ENCODE results near the gene MEX3D. TPM values are rescaled to one million over a fixed set of nuclear protein-coding genes. Genes with fewer than 3 reads are reported as not detected.
A peak's percentile ranks its signal among the peaks of the same experiment; 100 is the strongest.
"Not testable (repeated sequence)": the region's sequence is repeated elsewhere in the genome, so short reads cannot be mapped to it uniquely, and the experiment has no call there.

The MEX3D gene
- total RNA-seq, 4 donors from 2014 or later: 21.6 to 64.4 (median 47.5) TPM

DNA sequence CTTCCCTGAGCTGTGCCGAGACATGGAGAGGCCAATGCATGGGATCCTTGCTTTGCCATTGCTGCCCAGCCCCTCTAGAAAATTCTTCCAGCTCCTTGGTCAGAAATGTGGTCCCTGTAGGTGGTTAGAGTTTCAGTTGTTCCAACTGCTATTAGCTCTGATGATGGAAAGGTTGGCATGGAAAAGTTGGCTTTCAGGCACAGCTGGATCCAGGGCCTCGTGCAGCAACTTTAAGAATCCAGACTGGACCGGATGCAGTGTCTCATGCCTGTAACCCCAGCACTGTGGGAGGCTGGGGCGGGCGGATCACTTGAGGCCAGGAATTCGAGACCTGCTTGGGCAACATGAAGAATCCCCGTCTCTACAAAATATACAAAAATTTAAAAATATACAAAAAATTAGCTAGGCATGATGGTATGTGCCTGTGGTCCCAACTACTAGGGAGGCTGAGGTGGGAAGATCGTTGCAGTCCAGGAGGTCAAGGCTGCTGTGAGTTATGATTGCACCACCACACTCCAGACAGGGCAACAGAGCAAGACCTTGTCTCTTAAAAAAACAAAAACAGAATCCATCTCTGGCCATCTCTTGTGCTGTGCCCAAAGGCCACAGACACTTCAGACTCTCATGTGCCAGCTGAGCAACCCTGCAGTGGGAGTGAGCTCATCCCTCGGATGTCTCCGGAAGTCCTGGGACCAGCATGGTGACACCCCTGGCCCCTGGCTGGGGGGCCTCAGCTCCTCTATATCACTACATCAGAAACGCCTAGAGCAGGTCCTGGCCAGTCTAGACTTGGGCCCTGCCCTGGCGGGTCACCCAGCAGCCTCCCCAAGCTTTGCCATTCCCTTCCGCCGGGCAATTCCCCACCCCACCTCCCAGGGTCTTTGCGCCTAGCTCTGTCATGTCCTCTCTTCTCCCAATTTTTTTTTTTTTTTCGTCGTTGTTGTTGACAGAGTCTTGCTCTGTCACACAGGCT lies 16.8 kb downstream of the MEX3D start:
- DNase-seq (ENCODE audit: extremely low spot score): no peak
- intact Hi-C loops (cut with DNase I): no loop called here
- TF ChIP-seq POLR2A (IDR thresholded peaks at IDR 0.05; ENCODE audit: low read depth): no peak
- H3K4me3 ChIP-seq: no peak overlapping the region
- H3K27ac ChIP-seq (replicated peaks in 1 of 4): no peak overlapping the region
- H3K9me3 ChIP-seq: no peaks in the 10 kb centered on the region
- H3K27me3 ChIP-seq: peaks cover 0 to 8% (median under 1%) of the 10 kb centered on the region in 4 donors
- H3K4me1 ChIP-seq: peaks cover 0 to 4% (median 1%) of the 10 kb centered on the region in 4 donors
- H3K36me3 ChIP-seq: peaks cover 4 to 16% (median 10%) of the 10 kb centered on the region in 4 donors
- WGBS: 84% methylated on average over 17 of the region's 17 CpGs

DNA sequence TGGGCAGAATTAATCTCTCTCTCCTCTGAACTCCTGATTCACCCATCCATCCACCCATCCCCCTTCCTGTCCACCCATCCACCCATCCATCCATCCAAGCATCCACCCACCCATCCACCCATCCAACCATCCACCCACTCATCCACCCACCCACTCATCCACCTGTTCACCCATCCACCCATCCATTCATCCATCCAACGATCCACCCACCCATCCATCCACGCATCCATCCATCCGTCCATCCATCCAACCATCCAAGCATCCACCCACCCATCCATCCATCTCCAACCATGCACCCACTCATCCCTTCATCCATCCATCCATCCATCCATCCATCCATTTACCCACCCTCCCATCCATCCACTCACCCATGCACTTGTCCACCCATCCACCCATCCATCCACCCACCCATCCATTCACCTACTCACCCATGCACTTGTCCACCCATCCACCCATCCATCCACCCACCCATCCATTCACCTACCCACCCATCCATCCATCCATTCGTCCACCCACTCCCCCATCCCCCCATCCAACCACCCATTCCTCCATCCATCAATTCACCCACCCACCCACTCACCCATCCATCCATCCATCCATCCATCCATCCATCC lies 18.7 kb downstream of the MEX3D start:
- intact Hi-C loops (cut with DNase I): no loop called here

DNA sequence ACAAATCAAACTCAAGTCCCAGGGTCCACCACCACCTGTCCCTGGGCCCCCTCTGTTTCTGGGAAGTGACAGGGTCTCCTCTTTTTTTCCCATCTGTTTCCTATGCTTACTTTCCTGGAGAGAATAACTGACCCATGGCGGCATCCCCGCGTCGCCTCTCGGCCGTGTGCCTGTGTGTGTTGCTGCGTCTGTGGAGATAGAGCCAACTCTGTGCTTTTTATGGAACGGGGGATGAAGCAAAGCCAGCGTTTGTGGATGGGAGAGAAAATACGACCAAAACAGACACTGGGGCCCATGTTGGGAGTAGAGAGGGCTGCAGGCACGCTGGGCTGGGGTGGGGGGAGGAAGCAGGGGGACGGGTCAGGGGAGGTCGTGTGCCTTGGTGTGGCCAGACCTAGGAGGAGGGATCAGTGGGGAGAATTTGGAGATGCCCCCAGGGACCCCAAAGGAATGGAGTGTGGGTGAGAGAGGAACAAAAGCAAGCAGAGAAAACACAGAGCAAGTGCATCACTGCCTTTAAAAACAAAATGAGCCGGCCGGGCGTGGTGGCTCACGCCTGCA lies 27.7 kb downstream of the MEX3D start:
- Histone ChIP-seq H3K27me3 (peaks cover 0 to 16% (median under 1%) of the 10 kb centered on the region in 4 donors), H3K4me1 (peaks cover 8 to 21% (median 18%) of the 10 kb centered on the region in 4 donors), H3K36me3 (no peaks in the 10 kb centered on the region), H3K27ac (replicated peaks in 1 of 4) (peak overlapping the region in 2 of 4 donors; percentile 51 to 53), H3K4me3 (peak overlapping the region in 1 of 4 donors; percentile 14), H3K9me3 (no peaks in the 10 kb centered on the region)
- no peak for DNase-seq (ENCODE audit: extremely low spot score)
- 24% methylated on average over 17 of the region's 17 CpGs for WGBS
- intact Hi-C loops (cut with DNase I): no loop called here
- TF ChIP-seq POLR2A (IDR thresholded peaks at IDR 0.05; ENCODE audit: low read depth) (no peak), POLR2AphosphoS5 (IDR thresholded peaks at IDR 0.05) (no peak), EP300 (IDR thresholded peaks at IDR 0.05) (no peak)
- TF ChIP-seq, protein P1, sequence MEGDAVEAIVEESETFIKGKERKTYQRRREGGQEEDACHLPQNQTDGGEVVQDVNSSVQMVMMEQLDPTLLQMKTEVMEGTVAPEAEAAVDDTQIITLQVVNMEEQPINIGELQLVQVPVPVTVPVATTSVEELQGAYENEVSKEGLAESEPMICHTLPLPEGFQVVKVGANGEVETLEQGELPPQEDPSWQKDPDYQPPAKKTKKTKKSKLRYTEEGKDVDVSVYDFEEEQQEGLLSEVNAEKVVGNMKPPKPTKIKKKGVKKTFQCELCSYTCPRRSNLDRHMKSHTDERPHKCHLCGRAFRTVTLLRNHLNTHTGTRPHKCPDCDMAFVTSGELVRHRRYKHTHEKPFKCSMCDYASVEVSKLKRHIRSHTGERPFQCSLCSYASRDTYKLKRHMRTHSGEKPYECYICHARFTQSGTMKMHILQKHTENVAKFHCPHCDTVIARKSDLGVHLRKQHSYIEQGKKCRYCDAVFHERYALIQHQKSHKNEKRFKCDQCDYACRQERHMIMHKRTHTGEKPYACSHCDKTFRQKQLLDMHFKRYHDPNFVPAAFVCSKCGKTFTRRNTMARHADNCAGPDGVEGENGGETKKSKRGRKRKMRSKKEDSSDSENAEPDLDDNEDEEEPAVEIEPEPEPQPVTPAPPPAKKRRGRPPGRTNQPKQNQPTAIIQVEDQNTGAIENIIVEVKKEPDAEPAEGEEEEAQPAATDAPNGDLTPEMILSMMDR (IDR thresholded peaks at IDR 0.05): no peak

More for the DNA sequence above, 18.7 kb downstream of the MEX3D start:
- H3K36me3 ChIP-seq: no peaks in the 10 kb centered on the region
- no peak for DNase-seq (ENCODE audit: extremely low spot score)
- no peak overlapping the region for H3K4me3 ChIP-seq
- H3K9me3 ChIP-seq: no peaks in the 10 kb centered on the region
- H3K27me3 ChIP-seq: peaks cover 0 to 14% (median 5%) of the 10 kb centered on the region in 4 donors
- no peak for TF ChIP-seq POLR2A (IDR thresholded peaks at IDR 0.05; ENCODE audit: low read depth)
- TF ChIP-seq, protein P1 (IDR thresholded peaks at IDR 0.05): no peak
- no peak for TF ChIP-seq EP300 (IDR thresholded peaks at IDR 0.05)
- TF ChIP-seq POLR2AphosphoS5 (IDR thresholded peaks at IDR 0.05): no peak
- H3K4me1 ChIP-seq: peaks cover 5 to 9% (median 6%) of the 10 kb centered on the region in 4 donors
- H3K27ac ChIP-seq (replicated peaks in 1 of 4): no peak overlapping the region
- WGBS: 83% methylated on average over 4 of the region's 4 CpGs

DNA sequence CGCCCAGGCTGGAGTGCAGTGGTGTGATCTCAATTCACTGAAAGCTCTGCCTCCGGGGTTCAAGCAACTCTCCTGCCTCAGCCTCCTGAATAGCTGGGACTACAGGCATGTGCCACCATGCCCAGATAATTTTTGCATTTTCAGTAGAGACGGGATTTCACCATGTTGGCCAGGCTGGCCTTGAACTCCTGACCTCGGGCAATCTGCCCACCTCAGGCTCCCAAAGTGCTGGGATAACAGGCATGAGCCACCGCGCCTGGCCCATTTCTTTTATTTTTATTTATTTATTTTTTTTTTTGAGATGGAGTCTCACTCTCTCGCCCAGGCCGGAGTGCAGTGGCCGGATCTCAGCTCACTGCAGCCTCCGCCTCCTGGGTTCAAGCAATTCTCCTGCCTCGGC lies 28.4 kb downstream of the MEX3D start:
- Histone ChIP-seq H3K27ac (replicated peaks in 1 of 4) (peak overlapping the region in 2 of 4 donors; percentile 51 to 53), H3K4me1 (peaks cover 8 to 21% (median 18%) of the 10 kb centered on the region in 4 donors), H3K27me3 (peaks cover 0 to 16% (median 0%) of the 10 kb centered on the region in 4 donors)
- intact Hi-C loops (cut with DNase I); H3K36me3 ChIP-seq; DNase-seq (ENCODE audit: extremely low spot score); H3K4me3 ChIP-seq; H3K9me3 ChIP-seq: not testable (repeated sequence)
- 86% methylated on average over 11 of the region's 11 CpGs for WGBS

DNA sequence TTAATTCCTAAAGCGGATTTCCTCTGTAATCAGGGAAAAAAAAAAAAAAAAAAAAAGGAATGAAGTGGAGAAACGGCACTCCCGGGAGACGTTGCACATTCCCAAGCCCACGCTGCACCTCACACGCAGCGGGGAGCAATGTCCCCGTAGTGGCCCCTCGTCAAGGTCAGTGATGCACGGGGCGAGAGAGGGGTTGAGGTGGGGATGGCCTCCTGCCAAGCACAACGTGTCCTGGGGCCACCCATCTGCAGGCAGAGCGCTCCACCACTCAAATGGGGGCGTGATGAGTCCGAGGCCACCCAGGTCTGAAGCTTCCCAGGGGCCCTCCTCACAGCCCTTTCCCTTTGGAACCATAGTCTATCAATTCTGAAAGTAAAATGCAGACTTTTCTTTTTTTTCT lies 29.1 kb downstream of the MEX3D start:
- WGBS: 41% methylated on average over 15 of the region's 15 CpGs
- H3K4me3 ChIP-seq: no peak overlapping the region
- no peak for DNase-seq (ENCODE audit: extremely low spot score)
- H3K9me3 ChIP-seq: no peaks in the 10 kb centered on the region
- intact Hi-C loops (cut with DNase I): no loop called here
- no peak overlapping the region for H3K27ac ChIP-seq (replicated peaks in 1 of 4)
- peaks cover 8 to 21% (median 18%) of the 10 kb centered on the region in 4 donors for H3K4me1 ChIP-seq
- H3K27me3 ChIP-seq: peaks cover 0 to 16% (median 0%) of the 10 kb centered on the region in 4 donors
- H3K36me3 ChIP-seq: no peaks in the 10 kb centered on the region
- no peak for TF ChIP-seq EP300 (IDR thresholded peaks at IDR 0.05)
- TF ChIP-seq, protein P1 (IDR thresholded peaks at IDR 0.05): no peak
- TF ChIP-seq POLR2A (IDR thresholded peaks at IDR 0.05; ENCODE audit: low read depth): no peak
- no peak for TF ChIP-seq POLR2AphosphoS5 (IDR thresholded peaks at IDR 0.05)

DNA sequence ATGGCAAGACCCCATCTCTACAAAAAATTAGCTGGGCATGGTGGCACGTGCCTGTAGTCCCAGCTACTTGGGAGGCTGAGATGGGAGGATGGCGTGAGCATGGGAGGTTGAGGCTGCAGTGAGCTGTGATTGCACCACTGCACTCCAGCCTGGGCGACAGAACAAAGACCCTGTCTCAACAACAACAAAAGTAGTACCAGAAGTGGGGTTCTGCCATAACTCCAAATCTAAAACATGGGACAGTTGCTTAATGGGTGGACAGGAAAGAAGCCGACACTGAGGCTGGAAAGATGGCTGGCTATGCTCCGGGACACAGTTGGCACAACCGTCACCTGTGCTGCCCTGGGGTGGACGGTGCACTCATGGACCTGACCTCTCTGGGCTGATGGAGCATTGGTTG lies 32.4 kb downstream of the MEX3D start:
- H3K4me3 ChIP-seq; H3K27ac ChIP-seq (replicated peaks in 1 of 4); H3K36me3 ChIP-seq; DNase-seq (ENCODE audit: extremely low spot score); intact Hi-C loops (cut with DNase I); H3K9me3 ChIP-seq: not testable (repeated sequence)
- peaks cover 0 to 43% (median 0%) of the 10 kb centered on the region in 4 donors for H3K27me3 ChIP-seq
- 93% methylated on average over 7 of the region's 7 CpGs for WGBS
- peaks cover 8 to 19% (median 16%) of the 10 kb centered on the region in 4 donors for H3K4me1 ChIP-seq

Data from esophagus muscularis mucosa (tissue), 4 donors.